Caki2 (cell line): ENCODE measurements around the gene PNLDC1. TPM values are rescaled to one million over a fixed set of nuclear protein-coding genes. Genes with fewer than 3 reads are reported as not detected.
A peak's percentile ranks its signal among the peaks of the same experiment; 100 is the strongest.
"Not testable (repeated sequence)": the region's sequence is repeated elsewhere in the genome, so short reads cannot be mapped to it uniquely, and the experiment has no call there.

ENCODE experiments used
- DNase-seq: peaks from one replicate; pipeline ENCODE4 v3.0.0-alpha.2; 2015; ENCODE audit warnings: low read depth
- in situ Hi-C: cut with HindIII; loops from 2 replicates; pipeline ENCODE4 v1.10.0; 2016; ENCODE audit warnings: low sequenced_read_pairs, low pct_unique_long_range_greater_than_20kb, mixed read lengths
- total RNA-seq: library from RNA; depleted of rRNA; stranded (reverse); fragments of >200 nt; shearing (Covaris generic); gene quantifications from 2 replicates; pipeline ENCODE4 v1.2.3, GENCODE V29; 2014; ENCODE audit warnings: low replicate concordance

PNLDC1 gene
- total RNA-seq, 1 experiment from 2014 or later = not detected

DNA sequence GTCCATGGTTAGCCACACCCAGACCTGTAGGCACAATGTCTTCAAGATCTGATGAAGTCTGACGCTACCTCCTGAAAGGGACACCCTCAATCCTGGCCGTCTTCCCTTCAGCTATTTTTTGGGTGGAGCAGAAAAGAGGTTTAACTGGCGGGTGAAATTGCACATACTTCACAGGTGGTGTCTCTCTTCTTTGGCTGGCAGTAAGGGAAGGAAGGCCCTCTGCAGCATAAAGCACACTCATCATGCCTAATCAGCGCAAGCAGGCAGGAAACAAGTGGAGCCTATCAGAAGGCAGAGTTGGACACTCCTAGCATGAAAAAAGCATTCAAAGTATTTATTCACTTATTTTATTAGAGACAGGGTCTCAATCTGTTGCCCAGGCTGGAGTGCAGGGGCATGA lies 32.9 kb downstream of the PNLDC1 start:
- DNase-seq = no peak
- in situ Hi-C loops = no loop called here

DNA sequence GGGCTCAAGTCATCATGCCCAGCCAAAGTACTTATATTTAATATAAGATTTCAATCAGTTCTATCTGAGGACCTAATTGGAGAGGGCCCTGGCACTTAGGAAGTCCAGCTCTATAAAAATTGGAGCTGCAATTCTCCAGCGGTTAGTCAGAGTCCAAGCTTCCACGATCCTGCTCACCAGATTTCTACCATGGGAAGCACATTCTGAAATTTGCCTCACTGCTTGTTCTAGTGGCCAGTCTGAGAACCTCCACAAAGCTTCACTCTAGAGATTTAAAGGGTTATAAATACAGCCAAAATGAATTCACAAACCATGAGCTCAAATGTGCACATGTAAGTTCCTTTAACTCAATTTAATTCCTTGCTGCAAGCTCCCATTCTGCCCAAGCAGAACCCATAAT lies 33.5 kb downstream of the PNLDC1 start:
- no peak for DNase-seq
- in situ Hi-C loops = no loop called here

DNA sequence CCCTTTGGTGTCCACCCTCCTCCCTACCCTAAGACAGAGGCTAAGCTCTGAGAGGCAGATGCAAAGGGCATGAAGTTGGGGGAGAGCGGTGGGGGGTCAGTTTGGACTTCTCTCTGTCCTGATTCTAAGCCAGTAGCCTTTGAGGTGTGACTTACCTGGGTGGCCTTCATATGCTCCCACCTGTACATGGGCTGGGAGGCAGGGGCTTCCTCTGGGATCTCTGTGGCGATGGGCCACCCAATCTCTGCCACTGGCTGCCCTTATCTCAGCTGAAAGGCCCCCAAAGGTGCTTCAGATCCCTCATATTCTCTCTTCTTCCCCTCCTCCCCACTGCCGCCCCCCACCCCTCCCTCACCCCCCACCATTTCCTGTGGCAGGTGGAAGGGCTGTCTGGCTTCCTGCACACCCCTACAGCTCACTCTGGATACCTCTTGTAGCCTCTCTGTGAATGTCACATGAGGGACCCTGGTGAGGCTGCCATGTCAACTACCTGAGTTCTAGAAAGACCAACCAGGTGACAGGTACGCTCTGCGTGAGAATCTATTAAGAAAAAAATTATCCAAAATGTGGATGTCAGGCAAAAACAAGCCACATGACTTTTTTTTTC lies 34.0 kb downstream of the PNLDC1 start:
- no peak for DNase-seq
- in situ Hi-C loops = no loop called here

DNA sequence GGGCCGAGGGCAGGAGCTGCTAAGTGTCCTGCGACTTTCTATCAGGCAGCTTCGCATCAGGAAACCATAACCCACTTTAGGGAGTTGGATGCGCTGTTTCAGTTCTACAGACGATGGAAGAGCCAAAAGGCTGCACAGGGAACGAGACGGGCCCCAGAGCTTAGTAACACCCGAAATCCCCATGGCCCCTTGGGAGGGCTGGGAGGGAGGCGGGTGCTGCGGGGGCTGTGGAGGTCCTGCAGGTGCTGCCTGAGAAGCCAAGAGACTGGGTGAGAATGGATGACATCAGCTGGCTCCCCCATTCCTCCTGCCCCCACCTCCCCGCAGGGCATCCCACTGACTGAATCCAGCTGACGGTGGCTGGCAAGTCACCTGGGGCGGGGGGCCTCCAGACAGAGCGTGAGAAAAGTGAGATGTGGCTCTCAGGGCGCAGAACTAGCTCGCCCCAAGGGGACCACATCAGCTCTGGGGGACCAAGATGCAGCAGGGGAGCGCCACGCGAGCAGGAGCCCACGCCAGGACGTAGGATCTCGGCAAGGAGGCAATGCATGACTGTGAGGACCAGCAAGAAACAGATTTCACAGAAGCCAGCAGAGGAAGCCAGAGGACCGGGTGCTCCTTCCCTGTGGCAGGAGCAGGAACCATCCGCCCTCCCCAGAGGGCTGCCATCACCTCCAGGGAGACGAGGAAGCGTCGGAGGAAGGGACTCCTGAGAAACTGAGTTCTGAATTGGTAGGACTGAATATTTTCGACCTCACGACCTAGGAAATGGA lies 36.8 kb downstream of the PNLDC1 start:
- no peak for DNase-seq
- in situ Hi-C loops = no loop called here

DNA sequence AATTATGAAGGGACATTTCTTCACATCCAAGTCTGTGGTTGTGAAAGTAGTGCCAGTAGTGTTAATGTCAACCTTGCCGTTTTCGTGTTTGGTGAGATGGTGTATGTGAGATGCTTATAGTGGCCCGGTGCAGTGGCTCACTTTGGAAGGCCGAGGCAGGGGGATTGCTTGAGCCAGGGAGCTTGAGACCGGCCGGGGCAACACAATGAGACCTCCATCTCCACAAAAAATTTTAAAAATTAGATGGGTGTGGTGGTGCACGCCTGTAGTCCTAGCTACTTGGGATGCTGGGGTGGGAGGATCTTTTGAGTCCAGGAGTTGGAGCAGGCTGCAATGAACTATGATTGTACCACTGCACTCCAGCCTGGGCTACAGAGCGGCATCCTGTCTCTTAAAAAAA lies 37.4 kb downstream of the PNLDC1 start:
- in situ Hi-C loops = no loop called here
- no peak for DNase-seq

DNA sequence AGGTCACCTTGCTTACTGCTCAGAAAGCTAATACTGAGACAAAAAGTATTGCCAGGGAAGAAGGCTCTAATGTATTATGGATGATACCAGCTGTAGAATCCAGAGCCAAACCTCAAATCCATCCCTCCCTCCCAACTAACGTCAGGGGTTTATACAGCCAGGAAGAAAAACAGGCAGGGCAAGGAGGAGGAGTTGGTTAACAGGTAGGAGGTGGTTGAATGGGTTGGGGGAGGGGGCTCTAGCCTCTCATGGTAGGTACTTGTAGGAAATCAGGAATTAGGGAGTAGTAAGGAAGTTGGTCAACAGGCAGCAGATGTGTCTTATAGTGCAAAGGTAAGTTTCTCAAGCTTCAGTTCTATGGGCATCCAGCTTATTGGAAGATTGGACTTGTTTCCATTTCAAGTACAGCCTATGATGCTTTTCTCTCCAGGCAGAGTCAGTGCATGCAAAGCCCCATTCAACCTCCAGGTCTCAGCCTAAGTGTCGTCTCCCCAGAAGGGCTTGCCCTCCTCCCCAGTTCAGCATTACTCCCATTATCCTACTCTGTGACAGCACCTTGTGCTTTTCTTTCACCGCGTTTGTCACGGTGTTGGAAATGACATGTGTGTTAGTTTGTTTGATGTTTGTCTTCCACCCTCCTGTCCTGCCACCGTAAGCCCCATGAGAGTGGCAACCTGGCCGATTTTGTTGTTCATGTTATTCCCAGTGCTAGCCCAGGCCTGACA lies 38.1 kb downstream of the PNLDC1 start:
- no peak for DNase-seq
- in situ Hi-C loops = no loop called here

DNA sequence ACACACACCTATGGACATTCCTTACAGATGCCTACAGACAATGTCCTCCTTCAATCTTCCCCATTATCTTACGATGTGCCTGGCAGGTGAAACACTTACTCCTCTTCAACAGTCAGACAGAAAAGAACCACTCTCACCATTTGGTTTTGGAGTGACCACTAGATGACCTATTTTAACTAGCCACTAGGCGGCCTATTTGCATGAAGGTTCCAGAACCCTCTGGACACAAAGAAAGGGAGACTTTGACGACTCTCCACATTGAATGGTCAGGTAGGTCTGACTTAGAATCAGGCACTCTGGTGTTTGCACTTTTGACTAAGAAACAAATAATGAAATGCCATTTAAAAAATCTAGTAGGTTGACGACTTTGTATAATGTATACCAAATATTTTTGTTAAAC lies 42.0 kb downstream of the PNLDC1 start:
- in situ Hi-C loops = no loop called here
- no peak for DNase-seq

DNA sequence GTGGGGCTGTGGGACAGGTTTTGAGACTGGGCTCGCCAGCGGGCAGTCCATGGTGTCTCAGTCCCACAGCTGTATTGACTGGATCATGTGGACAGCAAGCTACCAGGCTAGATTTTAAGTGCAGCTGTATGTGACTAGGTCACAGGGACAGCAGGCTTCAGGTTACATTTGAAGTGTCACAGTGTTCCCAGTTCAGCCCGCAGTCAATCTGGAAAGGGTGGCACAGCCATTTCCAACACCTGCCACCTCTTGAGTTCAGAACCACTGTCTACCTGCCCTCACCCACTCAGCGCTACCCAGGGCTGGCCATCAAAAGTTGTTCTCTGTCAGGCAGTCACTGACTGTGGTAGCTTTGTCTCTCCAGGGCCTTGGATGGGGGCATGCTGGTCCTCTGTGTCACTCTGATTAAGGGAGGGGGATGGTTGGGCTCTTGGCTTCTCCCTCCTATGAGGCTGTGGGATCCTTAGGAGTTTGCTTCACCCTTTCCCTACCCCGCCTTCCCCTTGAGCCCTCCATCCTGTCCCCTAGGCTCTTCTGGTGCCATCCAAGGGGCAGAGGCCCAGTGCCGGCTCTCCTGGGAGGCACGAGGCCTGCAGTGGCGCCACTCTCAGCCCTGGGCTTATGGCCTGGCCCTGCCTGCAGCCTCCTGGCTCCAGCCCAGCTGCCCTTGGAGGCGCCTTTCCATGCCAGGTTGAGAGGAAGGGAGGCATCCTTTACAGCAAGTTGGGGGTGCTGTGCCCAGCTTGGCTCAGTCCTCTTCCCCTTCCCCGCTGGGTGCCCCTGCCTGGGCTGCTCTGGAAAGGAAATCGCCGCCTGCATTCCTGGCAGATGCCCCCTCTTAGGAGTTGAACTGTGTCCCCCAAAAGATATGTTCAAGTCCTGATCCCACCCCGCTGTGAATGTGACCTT lies 44.9 kb downstream of the PNLDC1 start:
- no peak for DNase-seq
- in situ Hi-C loops = no loop called here

DNA sequence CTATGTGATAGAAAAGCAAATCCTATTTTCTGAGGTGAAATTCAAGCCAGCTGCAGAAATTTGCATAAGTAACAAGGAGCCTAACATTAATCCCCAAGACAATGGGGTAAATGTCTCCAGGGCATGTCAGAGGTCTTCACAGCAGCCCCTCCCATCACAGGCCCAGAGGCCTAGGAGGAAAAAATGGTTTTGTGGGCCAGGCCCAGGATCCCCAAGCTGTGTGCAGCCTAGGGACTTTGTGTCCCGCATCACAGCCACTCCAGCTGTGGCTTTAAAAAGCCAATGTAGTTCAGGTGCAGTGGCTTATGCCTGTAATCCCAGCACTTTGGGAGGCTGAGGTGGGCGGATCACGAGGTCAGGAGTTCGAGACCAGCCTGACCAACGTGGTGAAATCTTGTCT lies 48.5 kb downstream of the PNLDC1 start:
- DNase-seq, in situ Hi-C loops: not testable (repeated sequence)

DNA sequence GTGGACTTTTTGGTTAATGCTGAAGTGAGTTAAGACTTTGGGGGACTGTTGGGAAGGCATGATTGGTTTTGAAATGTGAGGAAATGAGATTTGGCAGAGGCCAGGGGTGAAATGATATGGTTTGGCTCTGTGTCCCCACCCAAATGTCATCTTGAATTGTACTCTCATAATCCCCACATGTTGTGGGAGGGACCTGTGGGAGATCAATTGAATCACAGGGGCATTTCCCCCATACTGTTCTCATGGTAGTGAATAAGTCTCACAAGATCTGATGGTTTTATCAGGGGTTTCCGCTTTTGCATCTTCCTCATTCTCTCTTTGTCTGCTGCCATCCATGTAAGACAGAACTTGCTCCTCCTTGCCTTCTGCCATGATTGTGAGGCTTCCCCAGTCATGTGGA lies 49.8 kb downstream of the PNLDC1 start:
- DNase-seq, in situ Hi-C loops: not testable (repeated sequence)

DNA sequence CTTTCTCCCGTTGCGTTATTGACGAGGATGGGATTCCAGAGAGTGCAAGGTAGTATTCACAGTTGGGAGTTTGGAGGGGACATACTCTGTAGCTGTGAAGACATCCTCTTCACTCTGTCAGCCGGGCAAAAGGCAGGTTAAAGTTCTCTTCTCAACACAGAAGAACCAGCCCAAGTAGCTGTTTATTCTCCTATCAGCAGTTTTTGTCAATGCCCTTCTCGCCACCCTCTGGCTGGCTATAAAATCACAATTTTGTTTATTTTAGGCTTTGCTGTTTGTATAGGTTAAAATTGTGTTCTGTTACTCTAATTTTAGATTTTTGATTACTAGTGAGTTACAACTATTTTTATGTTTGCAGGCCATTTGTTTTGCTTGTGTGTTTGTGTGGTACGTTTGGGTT lies 52.8 kb downstream of the PNLDC1 start:
- no peak for DNase-seq
- in situ Hi-C loops = no loop called here

DNA sequence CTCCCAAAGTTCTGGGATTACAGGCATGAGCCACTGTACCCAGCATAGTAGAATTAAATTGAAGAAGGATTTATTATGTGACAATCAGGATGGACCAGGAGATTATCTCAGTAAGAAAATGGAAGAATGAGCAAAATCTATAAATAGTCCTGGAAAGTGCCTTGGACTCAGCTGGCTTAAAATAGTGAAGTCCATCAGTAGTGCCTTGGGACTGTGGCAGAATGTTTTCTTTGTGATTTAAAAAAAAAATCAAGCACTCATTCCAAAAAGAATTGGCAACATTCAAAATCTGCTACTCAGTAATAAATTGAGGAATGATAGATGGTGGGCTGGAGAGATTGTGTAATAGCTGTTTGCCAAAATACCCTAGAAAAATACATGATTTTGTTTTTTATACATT lies 53.7 kb downstream of the PNLDC1 start:
- in situ Hi-C loops = no loop called here
- DNase-seq = no peak

DNA sequence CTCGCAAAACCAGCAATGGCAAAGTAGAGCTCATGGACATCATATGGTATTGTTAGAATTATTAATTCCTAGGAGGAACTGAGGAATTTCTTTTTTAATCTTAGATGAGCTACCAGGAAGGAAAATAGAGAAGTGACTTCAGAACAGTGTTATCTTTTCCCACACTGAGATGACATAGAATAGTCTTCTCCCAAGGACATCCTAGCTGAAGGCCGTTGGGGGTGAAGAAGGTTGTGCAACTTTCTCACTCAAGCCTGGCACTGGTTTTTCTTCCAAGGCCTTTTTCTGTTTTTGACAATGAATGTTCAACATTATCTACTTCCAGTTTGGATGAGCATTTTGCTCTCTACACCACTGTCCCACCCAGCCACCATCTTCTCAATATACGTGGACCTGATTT lies 54.9 kb downstream of the PNLDC1 start:
- DNase-seq = no peak
- in situ Hi-C loops = no loop called here

DNA sequence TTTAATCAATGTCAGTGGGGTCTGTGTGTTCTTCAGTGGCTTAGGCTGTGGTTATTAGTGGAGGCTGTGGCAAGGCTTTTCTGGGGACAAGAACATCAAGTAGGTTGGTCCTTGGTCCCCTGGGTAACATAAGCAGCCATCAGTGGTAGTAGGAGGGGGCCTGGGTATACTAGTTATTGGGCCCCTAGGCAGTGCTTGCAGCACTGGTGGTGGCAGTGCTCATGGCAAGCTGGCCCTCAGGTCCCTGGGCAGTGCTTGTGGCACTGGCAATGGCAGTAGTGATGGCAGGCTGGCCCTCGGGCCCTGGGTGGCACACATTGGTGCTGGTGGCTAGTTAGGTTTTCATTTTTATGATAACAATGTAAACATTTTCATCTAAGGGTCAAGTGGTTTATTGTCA lies 58.2 kb downstream of the PNLDC1 start:
- in situ Hi-C loops = no loop called here
- DNase-seq = no peak

DNA sequence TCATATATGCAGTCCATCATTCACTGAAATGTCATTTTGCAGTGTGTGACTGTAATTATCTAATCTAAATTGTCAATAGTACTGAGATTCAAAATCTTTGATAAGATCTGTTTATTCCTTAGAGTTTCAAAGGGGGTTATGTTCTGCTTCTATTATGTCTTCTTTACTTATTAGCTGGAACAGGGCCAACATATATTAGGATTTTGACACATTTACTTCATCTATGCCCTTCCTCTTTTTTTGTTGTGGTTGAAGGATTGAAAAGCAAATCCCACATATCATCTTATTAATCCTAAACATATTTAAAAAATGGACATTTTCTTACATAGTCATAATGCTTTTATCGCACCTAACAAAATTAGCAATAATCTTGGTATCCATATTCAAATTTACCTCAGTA lies 60.4 kb downstream of the PNLDC1 start:
- in situ Hi-C loops = no loop called here
- no peak for DNase-seq

DNA sequence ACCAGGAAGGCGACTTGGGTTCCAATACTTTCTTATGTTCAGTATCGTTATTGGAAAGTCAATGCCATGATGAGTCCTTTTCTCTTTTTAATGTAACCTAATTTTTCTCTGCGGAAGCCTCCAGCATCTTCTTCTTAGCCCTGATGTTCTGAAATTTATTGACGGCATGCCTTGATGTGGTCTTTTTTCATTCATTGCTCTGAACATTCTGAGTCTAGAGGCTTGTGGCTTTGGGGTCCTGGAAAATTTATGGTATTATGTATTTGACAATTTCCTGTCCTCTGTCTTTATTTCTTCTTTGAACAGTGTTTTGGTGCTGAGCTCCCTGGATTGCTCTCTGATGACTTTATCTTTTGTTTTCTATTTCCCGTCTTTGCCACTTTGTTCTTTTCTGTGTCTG lies 62.0 kb downstream of the PNLDC1 start:
- DNase-seq = no peak
- in situ Hi-C loops = no loop called here

DNA sequence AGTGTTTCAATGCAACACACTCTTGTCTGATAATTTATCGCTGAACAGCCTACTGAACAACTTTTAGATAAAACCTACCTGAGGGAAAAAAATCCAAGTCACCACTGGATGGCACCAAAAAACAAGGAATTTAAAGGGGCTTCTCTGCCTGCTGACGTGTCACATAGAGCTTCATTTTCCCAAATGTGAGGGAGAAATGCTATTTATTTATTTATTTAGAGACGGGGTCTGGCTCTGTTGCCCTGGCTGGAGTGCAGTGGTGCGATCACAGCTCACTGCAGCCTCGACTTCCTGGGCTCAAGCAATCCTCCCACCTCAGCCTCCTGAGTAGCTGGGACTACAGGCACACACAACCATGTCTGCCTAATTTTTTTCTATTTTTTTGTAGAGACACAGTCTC lies 63.3 kb downstream of the PNLDC1 start:
- peak; percentile 39 for DNase-seq
- in situ Hi-C loops = not testable (repeated sequence)

DNA sequence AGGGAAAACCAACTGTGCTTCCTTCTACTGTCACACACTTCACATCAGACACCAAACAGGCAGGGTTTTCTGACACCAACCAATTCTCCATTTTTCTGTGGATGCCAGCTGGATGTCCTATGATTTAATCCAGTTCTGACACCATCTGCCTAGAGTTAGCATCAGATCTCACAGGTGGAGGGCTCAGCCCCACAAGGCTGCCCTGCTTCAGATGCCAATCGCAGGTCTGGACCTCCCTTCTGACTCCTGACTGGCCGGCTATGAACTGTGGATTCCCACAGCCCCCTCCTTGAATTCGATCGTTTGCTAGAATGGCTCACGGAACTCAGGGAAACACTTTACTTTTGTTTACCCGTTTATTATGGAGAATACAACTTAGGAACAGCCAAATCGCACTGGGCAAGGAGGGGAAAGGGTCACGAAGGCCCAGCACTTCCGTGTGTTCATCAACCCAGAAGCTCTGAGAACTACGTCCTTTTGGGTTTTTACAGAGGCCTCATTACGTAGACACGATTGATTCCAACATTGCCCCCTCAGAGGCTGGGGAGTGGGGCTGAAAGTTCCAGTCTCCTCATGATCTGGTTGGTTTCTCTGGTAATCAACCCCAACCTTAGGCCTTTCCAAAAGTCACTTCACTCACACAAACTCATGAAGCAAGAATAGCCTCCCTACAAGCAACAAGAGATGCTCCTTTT lies 65.3 kb downstream of the PNLDC1 start:
- in situ Hi-C loops = no loop called here
- DNase-seq = no peak
